Measurements from ENCODE around the gene SMIM27. TPM values are rescaled to one million over a fixed set of nuclear protein-coding genes. Genes with fewer than 3 reads are reported as not detected.

SMIM27 gene
- total and polyA plus RNA-seq, 2 of the 13 experiments (the other 11 are each of a cell fraction or from before 2014, with no cell fraction given): 17.9 to 19.0 TPM

DNA sequence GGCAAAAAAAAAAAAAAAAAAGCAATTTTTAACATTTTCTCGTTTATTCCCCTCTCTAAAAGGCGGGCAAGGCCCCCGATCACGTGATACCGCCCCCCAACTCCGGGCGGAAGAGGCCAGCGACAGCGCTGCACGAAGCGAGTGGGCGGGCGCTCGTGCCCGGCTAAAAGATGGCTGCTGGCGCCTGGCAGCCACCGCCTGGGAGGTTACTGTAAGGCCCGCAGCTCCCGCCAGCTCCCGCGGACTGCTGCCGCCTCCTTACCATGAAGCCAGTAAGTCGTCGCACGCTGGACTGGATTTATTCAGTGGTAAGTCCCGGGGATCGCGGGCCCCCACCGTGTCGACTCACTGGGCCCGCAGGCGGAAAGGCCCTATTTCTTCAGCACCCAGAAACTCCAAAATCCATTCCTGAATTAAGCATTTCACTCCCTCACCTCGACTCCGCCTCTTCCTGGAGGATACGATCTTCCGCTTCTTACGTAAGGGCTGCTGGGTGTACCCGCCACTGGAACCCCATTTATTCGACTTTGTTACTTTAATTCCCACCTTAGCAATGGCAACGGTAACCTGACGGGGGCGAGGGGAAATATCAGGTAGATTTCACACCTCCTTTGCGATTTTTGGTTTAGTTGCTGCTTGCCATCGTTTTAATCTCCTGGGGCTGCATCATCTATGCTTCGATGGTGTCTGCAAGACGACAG lies at the start of gene SMIM27, which contains the start of gene TOPORS (continued):
- TF ChIP-seq MYNN (CRISPR knock-in tag; IDR thresholded peaks at IDR 0.05; ENCODE audit: low read depth) (no peak), CBX1 (IDR thresholded peaks at IDR 0.05; ENCODE audit: low read depth) (no peak), CHD4 (IDR thresholded peaks at IDR 0.05; ENCODE audit: borderline replicate concordance, low read length) (no peak), SP4 (CRISPR knock-in tag; IDR thresholded peaks at IDR 0.05) (peak; percentile 85), KDM6A (CRISPR knock-in tag; IDR thresholded peaks at IDR 0.05; ENCODE audit: low read depth) (no peak), RNF2 (conservative IDR thresholded peaks at IDR 0.05; ENCODE audit: low read depth) (no peak), PRPF4 (IDR thresholded peaks at IDR 0.05; ENCODE audit: low read depth, low read length, poor library complexity, severe bottlenecking) (no peak), ZNF547 (CRISPR knock-in tag; IDR thresholded peaks at IDR 0.05) (peak; percentile 66), ZBTB8A (CRISPR knock-in tag; IDR thresholded peaks at IDR 0.05; ENCODE audit: borderline replicate concordance, low read depth) (no peak), IKZF1 (IDR thresholded peaks at IDR 0.05) (no peak), ARNT2 (CRISPR knock-in tag; IDR thresholded peaks at IDR 0.05; ENCODE audit: low read depth) (peak; percentile 63; the same call in 1 of the 2 replicates), SRSF4 (IDR thresholded peaks at IDR 0.05; ENCODE audit: low read depth, low read length, poor library complexity, severe bottlenecking) (no peak), ZNF350 (CRISPR knock-in tag; IDR thresholded peaks at IDR 0.05; ENCODE audit: borderline replicate concordance, low read depth) (peak; percentile 87), MTA3 (CRISPR knock-in tag; IDR thresholded peaks at IDR 0.05) (no peak), ZNF556 (CRISPR knock-in tag; IDR thresholded peaks at IDR 0.05; ENCODE audit: borderline replicate concordance) (peak; percentile 68; the same call in 1 of the 2 replicates), ZNF484 (CRISPR knock-in tag; IDR thresholded peaks at IDR 0.05; ENCODE audit: borderline replicate concordance, low read depth) (no peak), TBX2 (CRISPR knock-in tag; IDR thresholded peaks at IDR 0.05; ENCODE audit: borderline replicate concordance) (0 out of 2 replicates have a peak, but pooled peaks have one; percentile 66), ZBTB7B (CRISPR knock-in tag; IDR thresholded peaks at IDR 0.05) (peak; percentile 84), MAFK (conservative IDR thresholded peaks at IDR 0.05 in 1 of 2, IDR thresholded peaks at IDR 0.05 in 1 of 2; ENCODE audit: low read length in 2 of 2) (no peak)
- TF ChIP-seq, protein P1, sequence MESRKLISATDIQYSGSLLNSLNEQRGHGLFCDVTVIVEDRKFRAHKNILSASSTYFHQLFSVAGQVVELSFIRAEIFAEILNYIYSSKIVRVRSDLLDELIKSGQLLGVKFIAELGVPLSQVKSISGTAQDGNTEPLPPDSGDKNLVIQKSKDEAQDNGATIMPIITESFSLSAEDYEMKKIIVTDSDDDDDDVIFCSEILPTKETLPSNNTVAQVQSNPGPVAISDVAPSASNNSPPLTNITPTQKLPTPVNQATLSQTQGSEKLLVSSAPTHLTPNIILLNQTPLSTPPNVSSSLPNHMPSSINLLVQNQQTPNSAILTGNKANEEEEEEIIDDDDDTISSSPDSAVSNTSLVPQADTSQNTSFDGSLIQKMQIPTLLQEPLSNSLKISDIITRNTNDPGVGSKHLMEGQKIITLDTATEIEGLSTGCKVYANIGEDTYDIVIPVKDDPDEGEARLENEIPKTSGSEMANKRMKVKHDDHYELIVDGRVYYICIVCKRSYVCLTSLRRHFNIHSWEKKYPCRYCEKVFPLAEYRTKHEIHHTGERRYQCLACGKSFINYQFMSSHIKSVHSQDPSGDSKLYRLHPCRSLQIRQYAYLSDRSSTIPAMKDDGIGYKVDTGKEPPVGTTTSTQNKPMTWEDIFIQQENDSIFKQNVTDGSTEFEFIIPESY (CRISPR knock-in tag; IDR thresholded peaks at IDR 0.05): no peak
- TF ChIP-seq, protein P2, sequence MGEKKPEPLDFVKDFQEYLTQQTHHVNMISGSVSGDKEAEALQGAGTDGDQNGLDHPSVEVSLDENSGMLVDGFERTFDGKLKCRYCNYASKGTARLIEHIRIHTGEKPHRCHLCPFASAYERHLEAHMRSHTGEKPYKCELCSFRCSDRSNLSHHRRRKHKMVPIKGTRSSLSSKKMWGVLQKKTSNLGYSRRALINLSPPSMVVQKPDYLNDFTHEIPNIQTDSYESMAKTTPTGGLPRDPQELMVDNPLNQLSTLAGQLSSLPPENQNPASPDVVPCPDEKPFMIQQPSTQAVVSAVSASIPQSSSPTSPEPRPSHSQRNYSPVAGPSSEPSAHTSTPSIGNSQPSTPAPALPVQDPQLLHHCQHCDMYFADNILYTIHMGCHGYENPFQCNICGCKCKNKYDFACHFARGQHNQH (CRISPR knock-in tag; IDR thresholded peaks at IDR 0.05): peak; percentile 75
- TF ChIP-seq, protein P3, sequence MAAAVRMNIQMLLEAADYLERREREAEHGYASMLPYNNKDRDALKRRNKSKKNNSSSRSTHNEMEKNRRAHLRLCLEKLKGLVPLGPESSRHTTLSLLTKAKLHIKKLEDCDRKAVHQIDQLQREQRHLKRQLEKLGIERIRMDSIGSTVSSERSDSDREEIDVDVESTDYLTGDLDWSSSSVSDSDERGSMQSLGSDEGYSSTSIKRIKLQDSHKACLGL (CRISPR knock-in tag; IDR thresholded peaks at IDR 0.05): no peak; the same call in 1 of the 2 replicates
- TF ChIP-seq, protein P4, sequence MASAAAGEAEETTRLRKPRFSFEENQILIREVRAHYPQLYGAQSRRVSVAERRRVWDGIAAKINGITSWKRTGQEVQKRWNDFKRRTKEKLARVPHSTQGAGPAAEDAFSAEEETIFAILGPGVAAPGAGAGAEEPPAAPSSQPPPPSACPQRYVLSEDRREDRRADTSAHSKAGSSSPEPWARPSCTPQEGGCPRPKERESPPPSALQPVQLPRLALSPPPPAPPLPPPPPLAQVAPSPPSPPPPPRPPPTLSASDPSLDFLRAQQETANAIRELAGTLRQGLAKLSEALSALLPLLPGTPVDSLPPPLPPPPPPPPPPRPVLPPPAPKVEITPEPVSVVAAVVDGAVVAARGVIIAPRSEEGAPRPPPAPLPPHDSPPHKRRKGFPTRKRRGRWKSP (CRISPR knock-in tag; IDR thresholded peaks at IDR 0.05): no peak; the same call in 1 of the 2 replicates

Data from HepG2 (cell line).